ENCODE data around the gene TALDO1.

The TALDO1 gene

GRCh38 chr11:770642-771616 is 23.7 kb downstream of the TALDO1 start:
- DNase-seq (ENCODE audit: low spot score): no peak

DNA sequence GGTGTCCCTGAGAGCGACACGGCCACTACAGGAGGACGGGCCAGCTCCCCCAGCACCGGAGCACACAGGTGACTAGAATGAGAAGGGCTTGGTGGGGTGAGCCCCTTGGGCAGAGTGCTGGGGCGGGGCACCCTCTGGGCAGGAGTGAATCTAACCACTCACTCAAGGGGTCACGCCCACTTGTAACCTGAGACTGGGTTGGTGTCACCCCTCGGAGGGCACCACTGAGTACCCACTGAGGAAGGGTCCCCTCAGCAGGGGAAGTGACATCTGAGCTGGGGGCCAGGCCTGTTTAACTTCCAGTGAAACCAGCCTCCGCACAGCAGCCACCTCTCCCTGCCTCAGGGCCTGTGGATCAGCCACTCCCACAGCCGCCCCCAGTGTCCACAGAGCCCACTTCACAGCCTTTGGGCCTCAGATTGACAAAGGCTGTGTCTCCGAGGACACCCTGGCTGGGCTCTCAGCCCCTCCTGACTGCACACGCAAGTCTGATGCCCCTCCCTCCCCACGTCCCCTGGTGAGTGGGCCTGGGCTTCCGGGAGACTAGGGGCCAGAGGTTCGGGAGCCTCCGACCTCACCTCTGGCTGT is 24.4 kb downstream of the TALDO1 start:
- no peak for DNase-seq (ENCODE audit: low spot score)

DNA sequence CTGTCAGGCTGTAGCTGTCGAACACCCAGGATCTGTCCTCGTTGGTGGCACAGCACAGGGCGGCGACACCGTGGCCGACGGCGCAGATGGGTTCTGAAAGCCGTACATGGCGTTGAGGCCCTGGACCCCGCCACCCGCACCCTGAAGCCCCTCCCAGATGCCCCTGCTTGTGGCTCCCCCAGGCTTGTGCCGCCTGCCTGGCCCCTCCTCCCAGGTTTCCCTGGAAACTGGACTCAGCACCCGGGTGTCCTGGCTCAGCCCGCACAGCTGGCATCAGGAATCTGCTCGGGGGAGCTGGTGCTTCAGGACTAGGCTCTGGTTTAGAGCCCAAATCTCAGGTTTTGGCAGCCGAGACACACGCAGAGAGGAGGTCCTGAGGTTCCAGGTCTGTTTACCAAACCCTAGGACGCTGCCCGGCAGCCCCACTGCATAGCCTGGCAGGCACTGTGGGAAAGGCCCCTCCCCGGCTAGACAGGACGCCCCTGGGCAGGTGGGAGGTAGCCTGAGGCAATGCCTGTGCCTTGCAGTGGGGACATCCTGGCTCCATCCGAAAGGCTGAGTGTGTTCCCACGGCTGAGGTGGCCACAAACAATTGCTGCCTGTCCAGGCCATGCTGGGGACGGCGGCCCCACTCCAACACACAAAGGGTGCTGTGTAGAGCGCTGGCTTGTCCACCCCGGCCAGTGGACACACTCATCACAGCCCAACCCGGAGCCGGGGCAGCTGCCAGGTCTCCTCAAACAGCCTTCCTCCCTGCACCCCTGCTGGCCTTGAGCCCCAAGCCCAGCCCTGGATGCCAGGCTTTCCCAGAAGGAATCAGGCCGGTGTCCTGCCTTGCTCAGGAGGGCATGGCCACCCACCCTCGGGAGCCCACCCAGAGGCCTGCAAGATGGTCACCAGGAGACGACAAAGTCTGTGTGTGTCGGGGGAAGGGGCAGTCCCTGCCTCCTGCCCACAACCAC is 25.4 kb downstream of the TALDO1 start:
- DNase-seq (ENCODE audit: low spot score): no peak

DNA sequence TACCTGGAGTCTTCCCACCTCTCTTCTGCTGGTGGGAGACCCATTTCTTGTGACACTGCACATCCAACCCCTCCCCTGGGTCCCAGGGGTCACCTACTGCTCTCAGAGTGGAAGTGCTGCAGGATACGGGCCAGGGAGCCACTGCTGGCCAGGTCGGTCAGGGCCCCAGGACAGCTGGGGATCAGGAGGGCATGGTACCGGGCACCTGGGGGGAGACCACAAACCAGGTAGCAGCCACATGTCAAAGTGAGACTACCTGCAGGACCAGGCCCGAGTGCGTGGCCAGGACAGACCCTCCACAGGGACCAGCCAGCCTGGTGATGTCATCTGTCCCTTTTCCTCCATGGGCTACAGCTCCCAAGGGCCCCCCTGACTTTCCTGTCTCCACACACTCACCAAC is 26.2 kb downstream of the TALDO1 start:
- DNase-seq (ENCODE audit: low spot score): no peak

GRCh38 chr11:773830-774229 is 26.6 kb downstream of the TALDO1 start:
- no peak for DNase-seq (ENCODE audit: low spot score)

DNA sequence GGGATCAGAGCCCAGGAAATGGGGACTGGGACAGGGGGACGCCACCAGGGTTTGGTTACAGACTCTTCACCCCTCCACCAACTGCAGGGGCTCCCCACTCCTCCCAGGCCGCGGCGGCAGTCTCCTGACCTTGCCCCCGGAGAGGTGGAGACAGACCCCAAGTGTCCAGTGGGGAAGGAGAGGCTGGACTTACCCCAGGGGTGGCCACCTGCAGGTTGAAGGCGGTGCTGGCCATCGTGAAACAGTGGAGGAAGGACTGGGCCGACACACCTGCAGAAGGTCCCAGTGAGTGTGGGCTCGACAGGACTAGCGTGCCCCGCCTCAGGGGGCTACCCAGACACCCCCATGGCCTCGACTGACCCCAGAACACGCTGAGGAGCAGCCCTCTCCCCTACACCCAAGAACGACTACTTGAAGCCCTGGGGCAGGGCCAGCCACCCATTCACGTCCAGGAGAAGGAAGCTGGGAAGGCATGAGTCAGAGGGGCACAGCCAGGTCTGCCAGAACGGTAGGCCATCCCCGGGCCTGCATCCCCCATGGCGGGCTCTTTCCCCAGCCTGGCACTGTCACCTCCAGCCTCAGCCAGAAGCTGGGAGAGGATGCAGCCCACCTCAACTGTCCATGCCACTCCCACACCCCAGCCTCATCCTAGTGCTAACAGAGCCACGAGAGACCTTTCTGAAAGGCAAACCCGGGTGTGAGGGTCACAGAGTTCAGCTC is 27.8 kb downstream of the TALDO1 start:
- DNase-seq (ENCODE audit: low spot score): no peak

DNA sequence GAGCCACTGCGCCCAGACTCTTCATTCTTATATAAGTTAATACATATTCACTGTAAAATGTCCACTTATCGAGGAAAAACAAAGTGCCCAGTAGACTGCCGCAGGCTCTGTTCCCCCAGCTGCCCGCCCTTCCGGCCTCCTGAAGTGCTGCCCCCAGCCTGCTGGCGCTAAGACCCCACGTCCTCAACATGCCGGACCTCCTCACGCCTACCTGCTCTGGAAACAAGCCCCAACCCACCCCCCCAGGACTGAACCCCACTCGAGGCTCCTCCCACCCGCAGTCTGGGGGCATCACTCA is 28.9 kb downstream of the TALDO1 start:
- DNase-seq (ENCODE audit: low spot score): peak; percentile 52

DNA sequence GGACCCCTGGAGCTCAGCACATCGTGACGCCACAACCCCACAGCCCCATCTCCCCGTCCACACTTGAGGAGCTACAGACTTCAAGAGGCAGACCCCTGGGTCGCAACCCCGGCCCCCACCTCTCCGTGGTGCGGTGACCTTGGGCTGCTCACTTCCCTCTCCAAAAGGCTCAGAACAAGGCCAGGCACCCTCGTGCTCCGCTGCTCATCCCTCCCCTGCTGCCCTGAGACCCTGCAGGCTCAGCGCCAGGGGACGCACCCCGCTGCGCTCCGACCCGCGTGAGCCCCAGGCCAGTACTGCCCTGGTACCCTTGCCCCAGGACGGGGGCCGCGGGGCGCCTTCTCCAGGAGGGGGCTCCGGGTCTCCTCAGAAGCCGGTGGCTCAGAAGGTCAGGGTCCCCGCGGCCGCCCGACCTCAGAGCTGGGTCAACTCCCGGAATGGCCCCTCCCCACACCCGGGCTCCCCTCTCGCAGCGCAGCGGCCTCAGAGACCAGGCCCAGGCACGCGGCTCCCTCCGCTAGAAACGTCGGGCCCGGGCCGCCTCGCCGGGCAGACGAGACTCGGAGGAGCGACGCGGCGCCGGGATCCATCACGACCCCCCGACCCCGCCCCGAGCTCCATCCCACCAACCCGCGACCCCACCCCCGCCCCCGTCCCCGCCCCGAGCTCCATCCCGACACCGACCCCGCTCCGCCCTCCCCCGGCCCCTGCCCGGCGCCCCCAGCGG is 29.5 kb downstream of the TALDO1 start:
- DNase-seq (ENCODE audit: low spot score): no peak

GRCh38 chr11:777288-778255 is 30.3 kb downstream of the TALDO1 start, which contains the start of gene GATD1:
TSS of gene GATD1 (minus strand) at chr11:777487. CDS start at chr11:777462, 25 bp downstream.
- peak; percentile 96 for DNase-seq (ENCODE audit: low spot score)

DNA sequence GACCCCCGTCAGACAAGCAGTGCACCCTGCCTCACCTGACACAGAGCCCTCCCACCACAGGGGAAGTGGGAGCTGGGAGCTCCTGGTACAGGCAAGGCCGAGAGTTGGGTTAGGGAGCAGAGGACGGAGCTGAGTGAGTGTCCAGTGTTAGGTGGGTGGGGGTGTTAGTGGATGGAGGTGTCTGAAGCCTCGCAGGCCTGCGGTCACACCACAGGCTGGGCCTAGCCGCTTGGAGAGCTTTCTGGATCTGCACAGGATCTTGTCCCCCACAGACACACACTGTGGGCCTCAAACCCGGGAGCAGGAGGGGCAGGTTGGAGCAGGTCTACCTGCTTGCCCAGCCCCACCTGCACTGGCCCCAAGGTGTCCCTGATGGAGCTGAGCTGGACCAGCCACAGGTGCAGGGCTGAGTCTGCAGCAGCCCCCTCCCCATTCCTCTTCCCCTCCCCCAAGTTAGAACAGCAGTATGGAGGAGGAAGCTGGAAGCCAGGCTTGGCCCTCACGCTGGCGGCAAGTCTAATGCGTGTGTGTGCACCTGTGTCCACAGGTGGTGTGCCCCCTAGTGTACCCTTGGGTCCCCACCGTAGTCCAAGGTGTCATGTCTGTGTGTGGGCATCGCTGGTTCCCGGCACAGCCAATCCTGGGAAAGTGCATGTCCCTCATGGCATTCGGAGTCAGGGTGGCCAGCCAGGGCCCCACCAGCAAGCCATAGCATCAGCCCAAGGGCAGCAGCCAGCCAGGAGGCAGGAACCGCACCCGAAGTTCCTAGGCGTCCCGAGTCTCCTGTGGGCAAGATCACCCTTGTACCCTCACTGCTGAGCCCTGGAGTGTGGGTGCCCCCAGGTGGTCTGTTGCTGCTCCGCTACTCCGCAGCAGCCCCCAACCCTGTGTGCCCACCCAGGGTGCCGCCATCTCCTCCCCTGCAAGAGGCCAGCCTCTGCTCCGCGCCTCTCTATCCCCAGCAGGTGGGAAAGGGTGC is 32.0 kb downstream of the TALDO1 start:
- DNase-seq (ENCODE audit: low spot score): peak; percentile 61

- DNase-seq (ENCODE audit: low spot score): no peak
Observed at GRCh38 chr11:779955-780532, 32.8 kb downstream of the TALDO1 start.

DNA sequence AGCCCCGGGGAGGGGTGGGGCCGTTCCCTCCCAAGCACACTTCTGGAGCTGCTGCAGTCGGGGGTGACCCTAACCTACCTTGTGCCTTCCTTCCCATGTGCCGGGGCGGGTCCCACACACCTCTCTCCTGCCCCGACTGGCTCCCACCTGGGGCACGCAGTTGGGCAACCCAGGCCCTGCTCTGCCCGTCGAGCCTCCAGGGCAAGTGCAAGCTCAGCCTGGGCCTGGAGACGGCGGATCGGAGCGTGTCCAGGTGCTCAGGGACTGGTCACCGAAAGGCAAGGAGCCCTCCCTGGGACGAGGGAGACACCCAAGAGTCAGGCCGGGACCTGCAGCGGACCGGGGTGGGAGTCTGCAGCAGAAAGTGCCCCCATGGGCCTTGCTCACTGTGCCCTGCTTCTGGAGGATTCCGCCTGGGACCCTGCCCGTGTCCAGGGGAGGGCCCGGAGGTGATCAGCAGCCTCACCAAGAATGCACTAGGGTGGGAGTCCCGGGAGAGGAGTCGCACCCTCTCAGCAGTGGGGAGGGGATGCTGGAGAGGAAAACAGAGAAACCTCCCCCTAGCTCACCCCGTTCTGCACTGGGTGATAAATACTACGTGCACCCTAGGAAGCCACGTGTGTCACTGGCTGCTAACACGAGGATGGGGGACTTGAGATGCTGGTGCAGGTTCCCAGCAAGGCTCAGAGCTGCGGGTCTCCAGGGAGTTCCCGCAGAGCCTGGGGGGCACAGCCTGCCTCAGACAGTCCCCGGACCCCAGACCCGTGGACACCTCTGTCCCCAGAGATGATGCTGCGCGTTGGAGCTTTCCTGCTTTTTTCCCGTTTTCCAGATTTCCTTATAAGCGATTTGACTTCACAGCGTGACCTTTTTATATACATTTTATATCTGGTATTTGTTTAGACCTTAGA is 35.3 kb downstream of the TALDO1 start:
- DNase-seq (ENCODE audit: low spot score): no peak

- peak; percentile 86 for DNase-seq (ENCODE audit: low spot score)
Observed at GRCh38 chr11:783581-784015, 36.3 kb downstream of the TALDO1 start.

DNA sequence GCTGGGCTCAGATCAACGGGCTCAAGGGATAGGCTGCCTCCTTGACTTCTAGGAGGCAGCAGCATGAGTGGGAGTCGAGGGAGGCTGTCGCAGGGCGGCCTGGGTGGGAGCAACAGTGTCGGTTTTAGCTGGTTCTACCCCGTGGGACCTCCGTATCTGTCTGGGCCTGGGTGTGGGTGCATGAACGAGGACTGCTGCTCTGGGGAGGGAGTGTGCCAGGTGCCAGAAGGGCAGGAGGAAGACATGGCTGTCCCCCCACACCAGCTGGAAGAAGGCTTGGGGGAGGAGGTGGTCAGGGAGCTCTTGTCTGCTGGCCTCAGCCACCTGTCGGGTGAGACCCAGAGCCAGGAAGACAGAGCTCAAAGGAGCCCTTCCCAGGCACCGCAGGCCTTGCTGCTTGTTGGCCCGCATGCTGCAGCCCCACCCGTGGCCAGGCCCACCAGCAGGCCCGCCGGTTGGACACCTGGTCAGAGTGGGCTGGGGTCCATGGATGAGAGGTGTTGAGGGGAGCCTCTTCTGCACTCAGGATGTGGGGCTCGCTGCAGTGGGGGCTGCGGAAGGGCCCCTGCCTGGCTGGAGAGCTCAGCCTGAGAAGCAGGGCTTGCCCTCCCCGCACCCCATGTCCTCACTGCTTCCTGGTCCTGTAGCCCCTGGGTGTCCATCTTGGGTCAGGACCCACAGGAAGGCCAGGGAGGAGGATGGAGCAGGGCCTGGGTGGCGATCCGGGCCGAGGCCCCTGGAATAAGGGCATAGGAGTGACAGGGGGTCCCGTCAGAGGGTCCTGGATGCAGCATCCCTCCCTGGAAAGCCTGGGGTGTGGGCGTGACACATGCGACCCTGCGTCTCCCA is 39.2 kb downstream of the TALDO1 start:
- no peak for DNase-seq (ENCODE audit: low spot score)

GRCh38 chr11:787084-787675 is 39.9 kb downstream of the TALDO1 start:
- DNase-seq (ENCODE audit: low spot score): no peak

All from left forelimb (tissue), 1 donor.